ENCODE data around the gene SHISA3. TPM values are rescaled to one million over a fixed set of nuclear protein-coding genes. Genes with fewer than 3 reads are reported as not detected.

Gene SHISA3
- total RNA-seq (2021) (5.6 to 6.0 TPM (median 5.7 TPM) in 3 replicates), Bru-seq, nascent RNA (percentile 55 among the genes with signal in this experiment)
- long read RNA-seq, experiment 1, transcript SHISA3-201 (2 exons, 1,971 nt) = major isoform, 15 of 16 reads
- long read RNA-seq, experiment 1, partial matches to known transcripts = 0 of 16 reads
- long read RNA-seq, experiment 1, other reads (novel, unspliced or antisense) = 1 of 16 reads
- long read RNA-seq, experiment 2, transcript SHISA3-201 (2 exons, 1,971 nt) = major isoform, 9 of 11 reads
- long read RNA-seq, experiment 2, partial matches to known transcripts = 2 of 11 reads
- long read RNA-seq, experiment 2, other reads (novel, unspliced or antisense) = 0 of 11 reads
- long read RNA-seq, experiment 3, partial matches to known transcripts = 0 of 1 reads
- long read RNA-seq, experiment 3, other reads (novel, unspliced or antisense) = 1 of 1 reads

DNA sequence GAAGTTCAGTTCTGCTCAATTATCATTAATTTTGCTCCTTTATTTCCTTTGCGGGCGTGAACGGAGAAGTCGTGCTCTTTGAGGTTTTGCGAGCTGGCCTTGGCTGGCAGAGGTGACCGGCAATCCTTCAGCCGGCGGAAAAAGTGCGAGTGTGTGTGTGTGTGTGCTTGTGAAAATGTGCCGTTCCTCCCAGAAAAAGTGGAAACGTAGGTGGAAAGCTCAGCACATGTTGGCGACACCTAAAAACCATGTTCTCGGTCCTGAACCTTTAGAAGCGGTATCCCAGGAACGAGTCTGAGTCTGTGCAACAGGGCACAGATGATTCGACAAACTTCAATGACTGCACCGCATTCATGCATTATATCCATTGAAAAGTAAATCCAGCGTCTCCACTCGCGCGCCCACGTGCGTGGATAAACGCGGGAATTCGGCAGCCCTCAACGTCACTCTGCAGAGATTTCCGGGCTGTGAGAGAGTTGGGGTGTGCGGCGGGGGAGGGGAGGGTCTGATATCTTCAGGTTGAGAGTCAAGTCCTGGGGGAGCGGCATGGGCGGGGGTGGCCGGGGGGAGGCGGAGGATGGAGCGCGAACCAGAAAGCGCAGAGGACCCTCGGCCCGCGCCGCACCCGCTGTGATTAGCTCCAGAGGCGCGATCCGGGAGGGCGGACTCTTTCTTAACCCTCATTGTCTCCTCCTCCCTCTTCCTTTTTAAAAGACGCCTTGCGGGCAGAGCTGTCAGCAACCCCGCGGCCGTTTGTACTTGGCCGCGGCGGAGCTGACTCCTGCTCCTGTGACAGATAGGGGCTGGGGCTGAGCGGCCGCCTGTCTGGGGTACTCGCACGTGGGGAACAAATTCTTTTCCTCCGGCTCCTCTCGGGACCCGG, at the start of gene SHISA3:
Gene SHISA3, plus strand, starts transcription at position 737 of the 883 bp plus-strand sequence. CDS start 569 bp downstream, outside the sequence.
- CTCF ChIA-PET = interaction anchor here (1.0 to 2.1 kb wide), 6 partner anchors 26 to 172 kb away, joined by 3 to 7 read pairs (median 4); no protein-coding TSS in a partner anchor
- DNase-seq (ENCODE audit: low spot score) (peak; percentile 58), ATAC-seq (peak; percentile 25)
- Mint-ChIP-seq H3K27me3 (ENCODE audit: low read depth) (peaks cover 74% of the 10 kb centered on the region), H3K9me3 (no peaks in the 10 kb centered on the region), H3K27ac (no peak within 1 kb of the TSS), H3K36me3 (no peaks in the 10 kb centered on the region), H3K4me1 (peaks cover 56% of the 10 kb centered on the region), H3K4me3 (peak within 1 kb of the TSS; percentile 82)
- POLR2A ChIA-PET = interaction anchor here (0.7 kb wide), 1 partner anchor 520 kb away, joined by 3 read pairs; no protein-coding TSS in a partner anchor
- TF ChIP-seq TEAD1 (CRISPR knock-in tag; IDR thresholded peaks at IDR 0.05) = peak; percentile 56; the same call in 1 of the 2 replicates
- TF ChIP-seq, protein P1, sequence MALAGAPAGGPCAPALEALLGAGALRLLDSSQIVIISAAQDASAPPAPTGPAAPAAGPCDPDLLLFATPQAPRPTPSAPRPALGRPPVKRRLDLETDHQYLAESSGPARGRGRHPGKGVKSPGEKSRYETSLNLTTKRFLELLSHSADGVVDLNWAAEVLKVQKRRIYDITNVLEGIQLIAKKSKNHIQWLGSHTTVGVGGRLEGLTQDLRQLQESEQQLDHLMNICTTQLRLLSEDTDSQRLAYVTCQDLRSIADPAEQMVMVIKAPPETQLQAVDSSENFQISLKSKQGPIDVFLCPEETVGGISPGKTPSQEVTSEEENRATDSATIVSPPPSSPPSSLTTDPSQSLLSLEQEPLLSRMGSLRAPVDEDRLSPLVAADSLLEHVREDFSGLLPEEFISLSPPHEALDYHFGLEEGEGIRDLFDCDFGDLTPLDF (CRISPR knock-in tag; IDR thresholded peaks at IDR 0.05) = no peak
- TF ChIP-seq TP53 (CRISPR knock-in tag; IDR thresholded peaks at IDR 0.05) = no peak
- 0 out of 2 replicates have a peak, but pooled peaks have one; percentile 34 for TF ChIP-seq ESRRA (CRISPR knock-in tag; IDR thresholded peaks at IDR 0.05; ENCODE audit: borderline replicate concordance)
- 0 out of 2 replicates have a peak, but pooled peaks have one; percentile 13 for TF ChIP-seq MYBL2 (CRISPR knock-in tag; IDR thresholded peaks at IDR 0.05)
- no peak for TF ChIP-seq HMGA2 (CRISPR knock-in tag; IDR thresholded peaks at IDR 0.05)
- no peak for TF ChIP-seq OVOL2 (CRISPR knock-in tag; IDR thresholded peaks at IDR 0.05; ENCODE audit: borderline replicate concordance)
- TF ChIP-seq, protein P2, sequence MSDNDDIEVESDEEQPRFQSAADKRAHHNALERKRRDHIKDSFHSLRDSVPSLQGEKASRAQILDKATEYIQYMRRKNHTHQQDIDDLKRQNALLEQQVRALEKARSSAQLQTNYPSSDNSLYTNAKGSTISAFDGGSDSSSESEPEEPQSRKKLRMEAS (CRISPR knock-in tag; IDR thresholded peaks at IDR 0.05) = peak; percentile 80
- TF ChIP-seq NR3C1 (CRISPR knock-in tag; conservative IDR thresholded peaks at IDR 0.05; ENCODE audit: low read depth) = no peak
- peak; percentile 52 for TF ChIP-seq ZNF423 (CRISPR knock-in tag; IDR thresholded peaks at IDR 0.05)
- TF ChIP-seq, protein P3, sequence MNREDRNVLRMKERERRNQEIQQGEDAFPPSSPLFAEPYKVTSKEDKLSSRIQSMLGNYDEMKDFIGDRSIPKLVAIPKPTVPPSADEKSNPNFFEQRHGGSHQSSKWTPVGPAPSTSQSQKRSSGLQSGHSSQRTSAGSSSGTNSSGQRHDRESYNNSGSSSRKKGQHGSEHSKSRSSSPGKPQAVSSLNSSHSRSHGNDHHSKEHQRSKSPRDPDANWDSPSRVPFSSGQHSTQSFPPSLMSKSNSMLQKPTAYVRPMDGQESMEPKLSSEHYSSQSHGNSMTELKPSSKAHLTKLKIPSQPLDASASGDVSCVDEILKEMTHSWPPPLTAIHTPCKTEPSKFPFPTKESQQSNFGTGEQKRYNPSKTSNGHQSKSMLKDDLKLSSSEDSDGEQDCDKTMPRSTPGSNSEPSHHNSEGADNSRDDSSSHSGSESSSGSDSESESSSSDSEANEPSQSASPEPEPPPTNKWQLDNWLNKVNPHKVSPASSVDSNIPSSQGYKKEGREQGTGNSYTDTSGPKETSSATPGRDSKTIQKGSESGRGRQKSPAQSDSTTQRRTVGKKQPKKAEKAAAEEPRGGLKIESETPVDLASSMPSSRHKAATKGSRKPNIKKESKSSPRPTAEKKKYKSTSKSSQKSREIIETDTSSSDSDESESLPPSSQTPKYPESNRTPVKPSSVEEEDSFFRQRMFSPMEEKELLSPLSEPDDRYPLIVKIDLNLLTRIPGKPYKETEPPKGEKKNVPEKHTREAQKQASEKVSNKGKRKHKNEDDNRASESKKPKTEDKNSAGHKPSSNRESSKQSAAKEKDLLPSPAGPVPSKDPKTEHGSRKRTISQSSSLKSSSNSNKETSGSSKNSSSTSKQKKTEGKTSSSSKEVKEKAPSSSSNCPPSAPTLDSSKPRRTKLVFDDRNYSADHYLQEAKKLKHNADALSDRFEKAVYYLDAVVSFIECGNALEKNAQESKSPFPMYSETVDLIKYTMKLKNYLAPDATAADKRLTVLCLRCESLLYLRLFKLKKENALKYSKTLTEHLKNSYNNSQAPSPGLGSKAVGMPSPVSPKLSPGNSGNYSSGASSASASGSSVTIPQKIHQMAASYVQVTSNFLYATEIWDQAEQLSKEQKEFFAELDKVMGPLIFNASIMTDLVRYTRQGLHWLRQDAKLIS (CRISPR knock-in tag; IDR thresholded peaks at IDR 0.05; ENCODE audit: borderline replicate concordance) = 0 out of 2 replicates have a peak, but pooled peaks have one; percentile 38
- TF ChIP-seq ZNF232 (CRISPR knock-in tag; IDR thresholded peaks at IDR 0.05) = no peak
- TF ChIP-seq AR (CRISPR knock-in tag; IDR thresholded peaks at IDR 0.05) = no peak

DNA sequence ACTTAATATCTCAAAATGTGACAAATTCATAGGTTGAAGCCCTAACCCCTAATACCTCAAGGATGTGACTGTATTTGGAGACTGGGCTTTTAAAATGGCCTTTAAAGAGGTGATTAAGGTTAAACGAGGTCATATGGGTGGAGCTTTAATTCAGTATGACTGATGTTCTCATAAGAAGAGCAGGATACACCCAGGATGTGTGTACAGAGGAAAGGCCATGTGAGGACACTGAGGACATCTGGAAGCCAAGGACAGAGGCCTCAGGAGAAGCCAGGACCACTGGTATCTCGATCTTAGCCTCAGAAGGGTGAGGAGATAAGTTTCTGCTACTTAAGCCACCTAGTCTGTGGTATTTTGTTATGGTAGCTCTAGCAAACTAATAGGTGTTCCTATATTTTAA, 49.0 kb upstream of the SHISA3 start:
- peaks cover 2% of the 10 kb centered on the region; the same call in 1 of the 2 replicates for H3K27me3 Mint-ChIP-seq (ENCODE audit: low read depth)
- H3K4me1 Mint-ChIP-seq = peaks cover 23% of the 10 kb centered on the region
- no peaks in the 10 kb centered on the region for H3K36me3 Mint-ChIP-seq
- POLR2A ChIA-PET = no interaction called here
- H3K27ac Mint-ChIP-seq = no peak overlapping the region
- no peak overlapping the region for H3K4me3 Mint-ChIP-seq
- no peaks in the 10 kb centered on the region for H3K9me3 Mint-ChIP-seq
- CTCF ChIA-PET = interaction anchor here (1.0 kb wide), 1 partner anchor 9 kb away, joined by 5 read pairs; no protein-coding TSS in a partner anchor
- DNase-seq (ENCODE audit: low spot score) (no peak), ATAC-seq (no peak)
- TF ChIP-seq NFYB (CRISPR knock-in tag; conservative IDR thresholded peaks at IDR 0.05; ENCODE audit: low read depth) (no peak), ZNF263 (CRISPR knock-in tag; IDR thresholded peaks at IDR 0.05; ENCODE audit: low read depth) (no peak), ATF6 (CRISPR knock-in tag; IDR thresholded peaks at IDR 0.05) (no peak), ZNF121 (CRISPR knock-in tag; IDR thresholded peaks at IDR 0.05) (no peak), ZNF416 (CRISPR knock-in tag; IDR thresholded peaks at IDR 0.05) (no peak), ZNF423 (CRISPR knock-in tag; IDR thresholded peaks at IDR 0.05) (no peak), ETV6 (CRISPR knock-in tag; IDR thresholded peaks at IDR 0.05) (no peak), ZNF232 (CRISPR knock-in tag; IDR thresholded peaks at IDR 0.05) (no peak), IRF2 (CRISPR knock-in tag; IDR thresholded peaks at IDR 0.05; ENCODE audit: borderline replicate concordance, low read depth) (no peak), GTF2I (CRISPR knock-in tag; conservative IDR thresholded peaks at IDR 0.05) (no peak), PRRX2 (CRISPR knock-in tag; IDR thresholded peaks at IDR 0.05) (no peak)
- TF ChIP-seq, protein P2 (CRISPR knock-in tag; IDR thresholded peaks at IDR 0.05) = no peak

Measured in WTC11 (cell line).